ENCODE measurements around the gene WWOX.

The WWOX gene

DNA sequence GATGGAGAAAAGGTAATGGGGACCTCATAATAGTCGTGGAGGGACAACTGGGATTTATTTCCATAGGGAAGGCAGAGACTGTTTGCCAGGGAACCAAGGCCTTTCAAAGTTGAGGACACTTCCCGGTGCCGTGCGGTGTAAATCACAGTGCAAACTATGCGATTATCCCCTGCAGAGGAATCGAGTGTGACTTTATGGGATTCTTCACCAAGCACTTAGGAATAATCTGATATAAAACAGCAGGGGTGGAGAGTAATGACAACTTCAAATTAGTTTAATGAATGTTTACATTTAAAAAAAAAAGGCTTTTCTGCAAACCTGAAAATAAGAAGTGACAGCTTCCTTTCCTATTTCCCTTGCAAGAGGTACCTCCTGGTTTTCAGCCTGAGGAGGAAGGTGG, 962.9 kb downstream of the WWOX start:
- no peak for DNase-seq

DNA sequence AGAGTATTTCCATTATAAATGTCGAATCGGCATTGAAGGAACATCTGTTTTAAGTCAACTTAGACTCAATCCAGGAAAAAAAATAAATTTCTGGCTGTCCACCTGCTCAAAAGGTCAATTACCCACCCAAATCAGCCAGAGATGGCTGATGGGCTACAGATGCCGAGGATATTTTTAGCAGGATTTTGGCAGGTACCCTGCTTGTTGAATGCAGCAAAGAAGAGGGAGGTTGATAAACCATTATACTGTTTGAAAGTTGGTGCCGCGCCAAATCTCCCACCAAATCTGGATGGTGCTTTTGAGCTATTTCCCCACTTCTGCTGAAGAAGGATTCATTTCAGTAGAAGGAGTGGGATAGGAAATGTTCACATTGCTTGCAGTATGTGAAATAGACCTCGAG, 963.4 kb downstream of the WWOX start:
- DNase-seq: no peak

DNA sequence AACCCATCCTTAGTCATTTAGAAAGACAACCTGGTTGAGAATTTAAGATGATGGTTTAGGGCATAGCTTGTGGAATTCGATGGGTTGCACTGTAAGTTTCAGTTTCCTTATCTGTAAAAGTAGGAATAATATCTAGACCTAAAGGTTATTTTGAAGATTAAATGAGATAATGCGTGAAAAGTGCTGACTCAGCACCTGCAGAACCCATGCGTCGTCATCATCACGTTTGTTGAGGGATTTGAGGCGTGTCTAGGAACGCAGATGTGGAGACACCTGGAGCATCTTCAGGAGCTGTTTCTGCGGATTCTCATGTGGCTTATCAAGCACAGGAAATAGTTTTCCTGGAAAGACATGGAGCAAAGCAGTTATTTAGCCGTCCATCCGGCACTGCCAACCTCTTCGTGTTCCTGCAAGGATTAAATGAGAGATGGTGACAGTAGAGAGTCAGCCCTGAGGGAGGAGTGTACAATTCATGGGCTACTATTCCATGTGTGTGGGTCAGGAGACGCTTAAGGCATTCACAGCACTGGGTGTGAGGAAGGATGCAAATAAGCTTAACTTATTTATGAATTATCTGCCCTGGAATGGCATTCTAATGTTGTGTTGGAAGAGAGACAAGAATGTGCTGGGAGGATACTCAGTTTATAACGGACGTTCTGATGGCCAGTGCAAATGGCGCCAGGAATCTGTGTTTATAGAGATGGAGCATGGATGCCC, 965.0 kb downstream of the WWOX start:
- no peak for DNase-seq

DNA sequence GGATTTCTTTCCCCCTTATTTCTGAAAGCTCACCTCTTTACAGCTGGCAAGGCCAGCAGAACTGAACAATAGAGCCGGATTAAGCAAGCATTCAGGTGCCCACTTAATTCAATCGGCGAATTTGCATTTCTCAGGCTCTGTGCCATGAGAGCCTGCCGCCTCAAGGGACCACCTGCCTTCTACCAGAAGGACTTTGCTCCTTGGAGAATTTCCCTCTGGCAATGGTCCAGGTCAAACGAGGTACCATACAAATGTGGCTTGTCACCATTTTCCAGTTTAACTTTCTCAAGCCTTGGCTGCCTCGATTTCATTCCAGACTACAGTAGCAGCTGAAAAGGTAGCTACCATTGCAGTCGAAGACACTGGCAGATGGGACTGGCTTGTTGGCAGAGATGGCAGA, 967.1 kb downstream of the WWOX start:
- DNase-seq: no peak

DNA sequence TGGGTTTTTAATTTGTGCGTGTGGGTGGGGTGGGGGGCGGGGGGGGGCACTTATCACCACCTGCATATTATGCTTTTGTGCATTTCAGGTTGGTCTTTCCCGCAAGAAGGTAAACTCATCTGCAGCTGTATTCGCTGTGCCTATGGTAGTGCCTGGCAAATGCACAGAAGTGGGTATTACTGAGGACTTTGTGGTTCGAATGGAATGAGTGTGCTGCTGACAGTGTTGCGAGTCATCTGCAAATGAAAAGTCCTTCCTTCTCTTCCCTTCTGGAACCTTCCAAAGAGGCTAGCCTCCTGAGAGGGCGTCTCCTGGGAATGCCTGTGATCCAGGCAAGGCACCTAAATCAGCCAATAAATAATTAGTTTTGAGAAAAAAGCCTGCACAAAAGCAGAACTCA, 968.1 kb downstream of the WWOX start:
- DNase-seq: no peak

DNA sequence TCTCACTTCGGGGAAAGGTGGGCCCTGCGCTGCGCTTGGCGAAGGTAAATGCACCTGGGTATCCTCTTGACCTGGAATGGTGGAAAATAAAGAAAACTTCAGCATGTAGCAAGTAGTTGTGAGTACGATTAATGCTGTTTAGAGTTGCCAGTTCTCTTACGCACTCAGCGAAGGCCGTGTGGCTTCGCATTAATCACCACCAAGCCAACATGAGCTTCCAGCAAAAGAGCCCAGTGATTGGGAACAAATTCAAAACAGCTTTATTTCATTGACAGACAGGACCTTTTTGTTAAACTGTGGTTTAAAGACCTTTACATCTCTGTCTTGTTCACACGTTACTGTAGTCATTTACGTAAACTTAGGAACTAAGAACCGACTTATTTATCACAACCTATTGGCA, 969.7 kb downstream of the WWOX start:
- no peak for DNase-seq

DNA sequence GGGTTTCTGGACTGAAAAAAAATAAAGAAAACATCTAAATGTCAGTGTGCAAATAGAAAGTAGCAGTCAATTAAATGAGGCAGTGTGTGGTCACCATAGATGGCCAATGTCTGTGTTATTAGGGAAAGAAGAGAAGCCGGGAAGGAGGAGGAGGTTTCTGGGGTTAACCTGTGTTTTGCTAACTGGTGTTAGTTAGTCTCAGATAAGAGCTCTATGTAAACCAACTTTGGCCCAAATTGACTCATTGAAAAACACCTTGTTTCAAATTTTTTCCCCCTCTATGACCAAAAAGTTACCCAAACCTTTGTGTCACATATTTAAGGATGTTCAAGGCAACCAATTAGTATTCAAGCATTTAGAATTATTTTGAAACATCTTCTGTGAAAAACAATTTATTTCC, 970.2 kb downstream of the WWOX start:
- DNase-seq: no peak

DNA sequence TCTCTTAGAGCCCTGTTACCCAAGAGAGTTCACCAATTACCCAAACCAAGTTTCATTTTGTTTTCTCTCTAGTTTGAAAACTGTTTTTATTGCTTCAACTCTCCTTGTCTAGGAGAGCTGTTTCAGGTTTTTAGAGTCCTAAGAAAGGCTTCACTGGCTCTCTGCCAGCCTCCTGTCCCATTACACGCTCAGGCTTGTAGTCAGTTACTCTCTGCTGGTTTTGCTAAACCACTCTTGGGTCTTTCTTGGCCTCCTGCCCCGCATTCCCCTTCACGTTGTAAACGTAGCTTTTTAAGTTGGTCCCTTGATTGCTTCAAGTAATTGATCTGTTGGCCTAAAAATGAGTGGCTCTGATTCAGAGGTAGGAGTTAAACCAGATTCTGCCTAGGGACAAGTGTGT, 972.0 kb downstream of the WWOX start:
- no peak for DNase-seq

DNA sequence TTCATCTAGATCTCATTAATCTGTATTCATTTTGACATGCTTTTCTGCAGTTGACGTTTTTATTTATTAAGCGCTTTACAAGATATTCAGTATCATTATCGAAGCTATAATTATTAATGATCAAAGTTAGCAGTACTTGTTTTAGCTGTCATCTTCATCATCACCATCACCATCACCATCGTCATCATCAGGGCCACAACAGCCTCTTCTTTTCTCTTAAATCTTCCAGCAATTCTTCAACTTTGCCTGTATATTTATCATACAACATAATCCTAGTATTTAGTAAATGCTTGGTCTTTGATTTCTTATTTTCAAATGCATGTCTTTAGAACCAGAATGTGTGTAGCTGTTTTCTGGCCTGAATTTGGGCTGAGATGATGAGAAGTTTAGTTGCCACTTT, 973.1 kb downstream of the WWOX start:
- DNase-seq: no peak

DNA sequence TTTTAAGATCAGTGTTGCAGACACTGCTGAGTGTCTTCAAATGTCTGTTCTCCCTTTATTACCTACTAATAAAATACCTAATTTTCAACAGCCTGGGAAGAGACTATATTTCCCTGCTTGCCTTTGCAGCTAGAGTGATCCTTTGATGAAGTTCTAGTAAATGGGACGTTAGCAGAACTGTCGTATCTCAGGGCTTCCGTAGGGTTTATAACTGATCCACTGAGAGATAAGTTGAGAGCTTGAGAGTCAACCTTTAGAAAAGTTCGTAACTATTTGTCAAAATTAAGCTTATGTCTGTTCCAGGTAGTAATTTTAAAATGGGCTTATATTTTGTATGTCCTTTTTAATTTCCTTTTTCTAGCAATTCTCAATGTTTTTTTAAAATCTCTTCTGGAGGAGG, 974.1 kb downstream of the WWOX start:
- DNase-seq: peak in 1 of 2 donors; percentile 1

DNA sequence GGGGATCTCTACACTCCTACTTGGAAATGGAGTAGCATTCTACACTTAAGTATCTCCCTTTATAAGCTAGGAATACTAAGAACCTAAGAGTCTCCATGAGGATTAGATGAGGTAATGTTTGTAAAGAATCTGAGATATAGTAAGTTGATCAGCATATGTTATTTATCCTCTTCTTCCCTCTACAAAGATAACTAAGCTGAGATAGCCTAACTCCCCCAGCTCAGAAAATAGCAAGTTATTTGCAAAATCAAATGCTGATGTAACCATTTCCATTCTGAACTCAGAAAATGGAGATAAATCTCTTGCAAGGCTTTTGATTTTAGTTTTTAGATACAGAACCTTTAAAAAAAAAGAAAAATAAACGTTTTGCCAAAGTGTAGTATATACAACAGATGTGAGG, 975.1 kb downstream of the WWOX start:
- no peak for DNase-seq

DNA sequence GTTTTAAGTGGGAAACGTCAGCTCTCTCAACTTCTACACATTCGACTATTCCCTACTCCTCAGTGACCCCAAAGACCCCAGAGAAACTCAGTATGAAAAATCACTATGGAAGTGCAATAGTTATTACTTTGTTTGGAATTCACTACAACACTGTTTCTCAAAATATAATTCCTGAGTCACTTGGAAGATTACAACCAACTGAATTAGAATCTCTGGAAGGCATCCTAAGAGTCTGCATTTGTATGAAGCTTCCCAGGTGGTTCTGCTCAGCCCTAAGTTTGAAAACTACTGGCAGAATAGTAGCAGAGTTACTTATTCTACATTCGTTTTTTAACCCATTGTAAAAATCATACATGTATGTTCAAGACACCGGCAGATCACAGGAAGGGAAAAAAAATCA, 975.5 kb downstream of the WWOX start:
- DNase-seq: no peak

DNA sequence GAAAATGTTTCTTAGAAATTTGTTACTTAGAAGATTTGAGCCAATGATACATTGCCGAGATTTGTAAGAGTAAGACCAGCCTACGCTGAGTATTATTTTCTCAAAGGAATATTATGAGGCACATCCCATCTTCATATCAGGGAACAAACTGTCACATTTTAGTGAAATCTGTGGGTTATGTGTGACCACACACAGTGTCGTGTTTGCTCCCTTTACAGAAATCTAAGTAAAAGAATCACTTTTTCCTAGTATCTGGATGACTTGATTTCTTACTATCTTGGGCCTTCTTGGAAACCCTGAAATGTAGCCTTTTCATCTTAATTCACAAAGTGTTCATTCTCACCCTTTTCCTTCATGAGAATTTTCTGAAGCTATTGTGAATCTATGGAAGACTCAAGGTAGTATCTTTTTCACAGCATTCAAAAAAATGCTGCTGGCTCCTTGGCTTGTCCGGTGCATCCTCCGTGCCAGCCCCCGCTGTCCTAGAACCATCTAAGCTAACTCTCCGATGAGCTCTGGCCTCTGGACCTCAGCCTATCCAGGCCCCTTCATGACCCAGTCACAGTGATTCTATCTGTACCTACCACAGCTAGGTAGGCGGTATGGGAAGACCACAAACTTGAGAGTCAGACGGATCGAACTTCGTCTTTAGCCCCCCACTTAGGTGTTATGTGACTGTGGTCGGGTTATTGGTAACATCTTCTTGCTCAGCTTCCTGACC, 976.8 kb downstream of the WWOX start:
- no peak for DNase-seq

DNA sequence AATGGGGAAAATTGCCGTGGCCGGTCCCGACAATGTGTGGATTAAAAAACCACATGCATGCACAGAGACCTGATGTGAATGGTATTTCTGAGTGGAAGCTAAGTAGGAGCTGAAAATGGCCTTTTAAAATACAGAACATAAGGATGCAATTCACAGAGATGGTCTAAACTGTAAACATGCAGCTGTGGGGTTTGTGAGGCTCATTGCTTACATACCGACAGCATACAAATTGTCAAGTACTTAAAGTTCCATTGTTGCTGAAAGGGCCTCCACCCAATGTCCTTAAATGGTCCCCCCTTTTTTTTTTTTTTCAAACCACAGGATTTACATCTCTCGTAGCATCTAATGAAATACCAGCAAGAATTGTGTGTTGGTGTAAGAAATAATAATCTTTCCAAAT, 977.9 kb downstream of the WWOX start:
- no peak for DNase-seq

DNA sequence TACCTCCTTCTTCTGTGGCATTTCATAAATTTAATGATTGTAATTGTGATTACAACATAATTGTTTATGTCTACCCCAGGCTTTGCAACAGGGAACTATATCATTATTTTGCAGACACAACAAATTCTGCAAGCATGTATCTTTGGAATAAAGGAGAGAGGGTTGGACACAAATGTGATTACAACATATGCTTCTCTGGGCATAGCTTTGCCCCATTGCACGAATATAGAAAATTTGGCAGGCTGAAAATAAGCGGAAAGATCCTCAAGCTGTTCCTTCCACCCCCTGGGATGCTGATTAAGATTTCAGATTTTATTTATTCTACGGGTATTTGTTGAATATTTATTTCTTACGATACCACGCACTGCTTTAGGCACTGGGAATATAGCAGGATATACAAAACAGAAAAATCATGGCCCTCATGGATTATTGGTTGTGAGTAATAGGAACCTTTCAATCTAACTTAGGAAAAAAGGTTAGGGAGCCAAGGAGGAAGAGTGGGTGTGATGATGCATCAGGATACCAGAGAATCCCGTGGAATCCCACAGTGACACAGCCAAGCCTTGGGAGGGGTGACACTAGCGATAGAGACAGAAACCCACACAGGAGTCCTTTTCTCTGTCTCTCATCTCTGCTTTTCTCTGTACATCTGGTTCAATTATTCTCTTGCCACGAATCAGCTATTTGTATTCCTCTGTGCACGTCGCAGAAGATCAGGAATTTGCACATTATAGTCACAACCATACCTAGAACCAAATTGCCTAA, 980.4 kb downstream of the WWOX start:
- no peak for DNase-seq

DNA sequence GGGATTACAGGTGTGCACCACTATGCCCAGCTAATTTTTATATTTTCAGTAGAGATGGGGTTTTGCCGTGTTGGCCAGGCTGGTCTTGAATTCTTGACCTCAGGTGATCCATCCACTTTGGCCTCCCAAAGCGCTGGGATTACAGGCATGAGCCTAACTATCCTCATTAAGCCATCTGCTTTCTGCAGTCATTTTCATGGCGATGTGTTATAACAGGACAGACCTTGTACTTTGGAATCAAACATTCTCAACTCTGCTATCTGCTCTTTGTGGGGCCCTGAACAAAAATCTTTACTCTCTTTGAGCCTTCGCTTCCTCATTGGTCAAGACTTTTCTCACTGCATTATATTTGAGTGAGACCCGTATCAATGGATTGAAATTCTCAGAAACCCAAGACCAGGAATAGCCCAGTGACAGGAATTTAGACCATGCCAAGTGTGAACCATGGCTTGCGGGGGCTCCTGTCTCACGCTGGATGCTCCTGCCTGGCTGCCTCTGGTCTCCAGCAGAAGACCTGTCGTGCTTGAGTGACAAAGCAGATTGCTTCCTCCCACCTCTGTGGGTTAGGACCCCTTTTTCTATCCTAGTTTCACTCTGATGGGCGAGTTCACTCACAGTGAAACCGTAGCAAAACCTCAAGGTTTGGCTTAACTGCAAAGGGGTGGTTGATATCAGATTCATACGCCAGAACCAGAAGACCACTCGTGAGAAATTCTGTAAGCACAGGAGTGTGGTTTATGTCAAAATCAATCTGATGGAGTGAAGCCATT, 982.0 kb downstream of the WWOX start:
- no peak for DNase-seq

DNA sequence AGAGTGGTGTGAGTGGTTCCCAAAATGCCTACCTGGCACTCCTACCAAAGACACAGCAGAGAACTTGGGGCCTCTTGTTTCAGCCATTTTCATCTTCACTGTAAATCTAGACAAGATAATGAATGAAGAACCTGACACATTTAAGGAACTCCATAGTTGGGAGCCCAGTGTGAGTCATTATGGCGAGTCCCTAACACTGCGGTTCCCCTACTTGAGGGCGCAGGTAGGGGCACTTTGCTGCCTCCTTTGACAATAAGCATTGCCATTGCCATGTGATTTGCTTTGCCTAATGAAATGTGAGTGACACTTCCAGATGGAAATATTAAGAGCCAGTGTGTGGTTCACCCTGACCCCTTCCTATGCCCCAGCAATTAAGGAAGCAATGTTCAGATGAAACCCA, 983.5 kb downstream of the WWOX start:
- DNase-seq: no peak

DNA sequence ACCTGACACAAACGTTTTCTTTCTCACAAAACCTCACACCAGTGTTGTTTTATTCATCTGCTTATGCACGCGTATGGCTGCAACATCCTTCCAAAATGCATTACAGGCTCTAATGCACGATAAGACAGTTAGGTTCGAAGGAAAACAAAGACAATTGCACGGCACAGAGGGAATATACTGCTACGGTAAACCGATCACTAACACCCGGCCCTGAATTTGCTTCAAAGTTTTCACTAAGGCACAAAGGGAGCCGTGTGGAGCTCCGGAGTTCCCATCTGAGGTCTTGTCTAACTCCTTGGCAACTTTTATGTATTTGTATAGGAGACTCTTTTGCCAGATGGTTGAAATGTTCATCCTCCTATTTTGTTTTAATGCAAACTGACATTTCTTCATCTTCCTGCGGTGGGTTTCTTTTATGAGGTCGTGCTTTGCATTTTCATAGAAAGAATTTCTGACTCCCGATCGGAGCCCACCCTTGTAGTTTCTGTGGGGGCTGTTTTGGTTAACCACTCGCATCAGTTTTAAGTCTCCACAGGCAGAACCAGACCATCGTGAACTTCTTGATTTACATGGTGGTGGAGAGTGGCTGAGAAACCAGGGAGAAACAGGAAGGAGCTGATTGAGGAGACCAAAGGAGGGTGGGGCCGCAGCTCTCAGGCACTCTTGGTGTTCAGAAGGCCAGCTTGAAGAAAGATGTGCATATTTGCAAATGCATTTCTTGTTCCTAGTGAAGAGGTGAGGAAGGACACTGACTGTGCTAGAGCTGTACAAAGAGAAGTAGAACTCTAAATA, 984.2 kb downstream of the WWOX start:
- DNase-seq: peak in 1 of 2 donors; percentile 1

DNA sequence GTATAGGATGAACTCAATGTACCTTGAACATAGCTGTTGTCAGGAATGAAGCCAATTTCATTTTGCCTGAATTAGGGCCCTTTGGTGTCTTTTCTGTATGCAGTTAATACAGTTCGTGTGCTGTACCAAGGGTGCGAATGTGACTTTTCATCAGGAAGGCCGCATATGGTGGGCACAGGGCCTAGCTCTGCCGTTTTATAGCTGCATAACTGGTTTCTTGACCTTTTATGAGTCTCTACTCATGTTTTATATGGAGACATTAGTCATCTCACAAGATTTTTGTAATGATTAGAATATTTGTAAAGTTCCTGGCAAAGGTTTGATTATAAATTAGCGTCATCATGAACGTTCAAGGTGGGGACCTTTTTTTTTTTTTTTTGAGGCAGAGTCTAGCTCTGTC, 989.5 kb downstream of the WWOX start:
- no peak for DNase-seq

DNA sequence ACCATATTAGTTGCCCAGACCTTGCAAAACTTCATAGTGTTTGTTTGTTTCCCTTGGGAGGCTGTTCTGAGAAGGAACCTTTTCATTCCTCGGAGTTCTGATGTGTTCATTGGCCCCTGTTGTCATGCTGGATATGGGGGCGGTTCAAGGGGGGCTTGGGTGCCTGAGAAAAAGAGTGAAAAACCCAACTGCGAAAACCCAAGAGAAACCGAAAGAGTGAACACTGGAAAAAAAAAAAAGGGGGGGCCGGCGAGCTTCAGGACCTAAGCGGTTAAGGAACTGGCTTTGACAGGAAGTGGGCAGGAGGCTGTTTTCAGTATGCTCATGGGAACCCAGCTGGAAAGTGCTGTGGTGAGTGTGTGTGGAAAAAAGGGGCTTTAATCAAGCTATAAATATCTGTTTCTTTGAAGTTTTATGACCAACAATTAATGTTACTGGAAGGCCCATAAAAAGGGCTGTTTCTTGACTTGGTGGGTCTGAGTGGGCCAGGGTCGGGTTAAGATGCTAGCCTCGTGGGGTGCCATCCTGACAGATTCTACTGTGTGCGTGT, 990.4 kb downstream of the WWOX start:
- DNase-seq: peak in 1 of 2 donors; percentile 95

DNA sequence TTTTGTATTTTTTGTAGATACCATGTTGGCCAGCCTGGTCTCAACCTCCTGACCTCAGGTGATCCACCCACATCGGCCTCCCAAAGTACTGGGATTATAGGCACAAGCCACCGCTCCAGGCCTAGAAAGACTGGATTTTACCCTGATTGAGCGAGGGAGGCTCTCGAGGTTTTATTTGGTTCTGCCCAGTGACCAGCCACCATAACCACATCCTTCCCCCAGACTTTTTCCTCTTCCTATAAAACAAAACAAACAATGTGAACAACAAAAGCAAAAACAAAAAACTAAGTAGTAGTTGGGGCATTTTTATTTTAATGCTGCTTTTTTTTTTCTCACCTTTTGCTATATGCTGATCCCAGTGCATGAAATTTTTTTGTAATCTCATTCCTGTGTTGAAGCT, 991.5 kb downstream of the WWOX start:
- DNase-seq: no peak

DNA sequence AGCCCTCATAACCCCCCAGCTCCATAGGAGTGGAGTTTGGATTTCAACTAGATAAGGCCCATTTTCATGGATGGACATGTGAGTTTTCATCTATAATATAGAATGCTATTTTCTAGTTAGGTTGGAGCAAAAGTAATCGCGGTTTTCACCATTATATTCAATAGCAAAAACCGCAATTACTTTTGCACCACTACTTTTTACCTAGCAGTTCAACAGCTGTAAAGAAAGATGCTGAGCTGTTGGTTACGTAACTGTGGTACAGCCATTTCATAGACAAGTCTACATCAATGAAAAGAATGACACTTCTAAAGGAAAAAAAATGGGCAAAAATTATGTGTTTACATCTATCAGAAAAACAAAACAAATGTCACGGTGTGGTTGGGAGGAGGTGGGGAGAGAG, 993.4 kb downstream of the WWOX start:
- no peak for DNase-seq

Data from bone marrow (tissue), 2 donors.